ENCODE measurements around the gene CAND2. TPM values are rescaled to one million over a fixed set of nuclear protein-coding genes. Genes with fewer than 3 reads are reported as not detected.

Gene CAND2
- total and polyA plus RNA-seq, 2 experiments from 2014 or later = 4.3 to 5.0 TPM

- Histone ChIP-seq H3K4me1 (ENCODE audit: insufficient read depth) (no peaks in the 10 kb centered on the region), H3K79me2 (no peaks in the 10 kb centered on the region), H3K27me3 (no peaks in the 10 kb centered on the region), H3K27ac (no peak overlapping the region), H3K9me2 (replicated peaks; ENCODE audit: insufficient read depth) (no peaks in the 10 kb centered on the region), H3K9me3 (ENCODE audit: low read depth) (no peaks in the 10 kb centered on the region), H3K36me3 (replicated peaks; ENCODE audit: insufficient read depth, low read depth) (no peaks in the 10 kb centered on the region), H3K4me2 (no peak overlapping the region), H4K20me1 (ENCODE audit: insufficient read depth, poor library complexity, severe bottlenecking) (no peaks in the 10 kb centered on the region), H3K4me3 (no peak overlapping the region), H2AFZ (no peak overlapping the region)
- 85% methylated on average over 4 of the region's 4 CpGs for WGBS (ENCODE audit: low lambda C conversion rate, missing lambda C conversion rate)
- no peak for DNase-seq (ENCODE audit: low spot score)
- TF ChIP-seq EZH2phosphoT487 (IDR thresholded peaks at IDR 0.05; ENCODE audit: low read depth, severe bottlenecking, unreplicated experiment) = no peak
- TF ChIP-seq EZH2 (IDR thresholded peaks at IDR 0.05; ENCODE audit: borderline replicate concordance) = no peak
- TF ChIP-seq CTCF (IDR thresholded peaks at IDR 0.05; ENCODE audit: poor library complexity) = no peak
Observed at GRCh38 chr3:12750658-12751071, 45.8 kb upstream of the CAND2 start.

- no peaks in the 10 kb centered on the region for H3K9me3 ChIP-seq (ENCODE audit: low read depth)
- H3K79me2 ChIP-seq = no peaks in the 10 kb centered on the region
- no peak overlapping the region for H3K4me2 ChIP-seq
- H3K4me3 ChIP-seq = no peak overlapping the region
- WGBS (ENCODE audit: low lambda C conversion rate, missing lambda C conversion rate) = 78% methylated on average over 5 of the region's 5 CpGs
- H3K4me1 ChIP-seq (ENCODE audit: insufficient read depth) = no peaks in the 10 kb centered on the region
- DNase-seq (ENCODE audit: low spot score) = no peak
- no peak for TF ChIP-seq EZH2 (IDR thresholded peaks at IDR 0.05; ENCODE audit: borderline replicate concordance)
- no peak for TF ChIP-seq EZH2phosphoT487 (IDR thresholded peaks at IDR 0.05; ENCODE audit: low read depth, severe bottlenecking, unreplicated experiment)
- TF ChIP-seq CTCF (IDR thresholded peaks at IDR 0.05; ENCODE audit: poor library complexity) = no peak
- no peak overlapping the region for H2AFZ ChIP-seq
- no peaks in the 10 kb centered on the region for H3K27me3 ChIP-seq
- H3K9me2 ChIP-seq (replicated peaks; ENCODE audit: insufficient read depth) = no peaks in the 10 kb centered on the region
- no peaks in the 10 kb centered on the region for H4K20me1 ChIP-seq (ENCODE audit: insufficient read depth, poor library complexity, severe bottlenecking)
- H3K36me3 ChIP-seq (replicated peaks; ENCODE audit: insufficient read depth, low read depth) = no peaks in the 10 kb centered on the region
- H3K27ac ChIP-seq = no peak overlapping the region
Observed at GRCh38 chr3:12751571-12751970, 44.9 kb upstream of the CAND2 start.

GRCh38 chr3:12752102-12752501 is 44.4 kb upstream of the CAND2 start:
- WGBS (ENCODE audit: low lambda C conversion rate, missing lambda C conversion rate) = 58% methylated on average over 3 of the region's 3 CpGs
- Histone ChIP-seq H3K9me2 (replicated peaks; ENCODE audit: insufficient read depth) (no peaks in the 10 kb centered on the region), H3K27me3 (no peaks in the 10 kb centered on the region), H3K4me2 (no peak overlapping the region), H3K4me3 (no peak overlapping the region), H3K79me2 (no peaks in the 10 kb centered on the region), H3K9me3 (ENCODE audit: low read depth) (no peaks in the 10 kb centered on the region), H3K36me3 (replicated peaks; ENCODE audit: insufficient read depth, low read depth) (no peaks in the 10 kb centered on the region), H3K4me1 (ENCODE audit: insufficient read depth) (no peaks in the 10 kb centered on the region), H3K27ac (no peak overlapping the region), H4K20me1 (ENCODE audit: insufficient read depth, poor library complexity, severe bottlenecking) (no peaks in the 10 kb centered on the region), H2AFZ (no peak overlapping the region)
- TF ChIP-seq EZH2 (IDR thresholded peaks at IDR 0.05; ENCODE audit: borderline replicate concordance) (no peak), CTCF (IDR thresholded peaks at IDR 0.05; ENCODE audit: poor library complexity) (no peak), EZH2phosphoT487 (IDR thresholded peaks at IDR 0.05; ENCODE audit: low read depth, severe bottlenecking, unreplicated experiment) (no peak)
- DNase-seq (ENCODE audit: low spot score) = no peak

- Histone ChIP-seq H3K36me3 (replicated peaks; ENCODE audit: insufficient read depth, low read depth) (no peaks in the 10 kb centered on the region), H3K4me1 (ENCODE audit: insufficient read depth) (no peaks in the 10 kb centered on the region), H3K27me3 (no peaks in the 10 kb centered on the region), H3K9me3 (ENCODE audit: low read depth) (no peaks in the 10 kb centered on the region), H3K4me3 (no peak overlapping the region), H3K9me2 (replicated peaks; ENCODE audit: insufficient read depth) (no peaks in the 10 kb centered on the region), H3K4me2 (no peak overlapping the region), H2AFZ (no peak overlapping the region), H3K27ac (no peak overlapping the region), H4K20me1 (ENCODE audit: insufficient read depth, poor library complexity, severe bottlenecking) (no peaks in the 10 kb centered on the region), H3K79me2 (no peaks in the 10 kb centered on the region)
- DNase-seq (ENCODE audit: low spot score) = no peak
- TF ChIP-seq EZH2phosphoT487 (IDR thresholded peaks at IDR 0.05; ENCODE audit: low read depth, severe bottlenecking, unreplicated experiment) = no peak
- TF ChIP-seq EZH2 (IDR thresholded peaks at IDR 0.05; ENCODE audit: borderline replicate concordance) = no peak
- no peak for TF ChIP-seq CTCF (IDR thresholded peaks at IDR 0.05; ENCODE audit: poor library complexity)
- 93% methylated on average over 2 of the region's 2 CpGs for WGBS (ENCODE audit: low lambda C conversion rate, missing lambda C conversion rate)
Observed at GRCh38 chr3:12752809-12753208, 43.7 kb upstream of the CAND2 start.

All from hepatocyte (in vitro differentiated cells).